IPS-15b (cell line): ENCODE data around the gene LDLRAD4.

Source experiments
- H3K27me3 ChIP-seq: one replicate; pipeline ENCODE4 v1.6.1; 2013; ENCODE audit warnings: low read length; ENCODE audit not compliant: control insufficient read depth, insufficient read depth
- H3K36me3 ChIP-seq: one replicate; pipeline ENCODE4 v1.6.1; 2013; ENCODE audit warnings: low read length; ENCODE audit not compliant: control insufficient read depth, insufficient read depth
- H3K4me1 ChIP-seq: one replicate; pipeline ENCODE4 v1.6.1; 2013; ENCODE audit warnings: mild to moderate bottlenecking, low read length; ENCODE audit not compliant: control insufficient read depth, insufficient read depth
- H3K4me3 ChIP-seq: one replicate; pipeline ENCODE4 v1.5.1; 2013; ENCODE audit warnings: low read depth, low read length
- H3K9ac ChIP-seq: one replicate; pipeline ENCODE4 v1.6.1; 2013; ENCODE audit warnings: low read depth, mild to moderate bottlenecking, low read length
- H3K9me3 ChIP-seq: one replicate; pipeline ENCODE4 v1.6.1; 2013; ENCODE audit warnings: mild to moderate bottlenecking, low read length; ENCODE audit not compliant: control insufficient read depth, insufficient read depth

LDLRAD4 gene

DNA sequence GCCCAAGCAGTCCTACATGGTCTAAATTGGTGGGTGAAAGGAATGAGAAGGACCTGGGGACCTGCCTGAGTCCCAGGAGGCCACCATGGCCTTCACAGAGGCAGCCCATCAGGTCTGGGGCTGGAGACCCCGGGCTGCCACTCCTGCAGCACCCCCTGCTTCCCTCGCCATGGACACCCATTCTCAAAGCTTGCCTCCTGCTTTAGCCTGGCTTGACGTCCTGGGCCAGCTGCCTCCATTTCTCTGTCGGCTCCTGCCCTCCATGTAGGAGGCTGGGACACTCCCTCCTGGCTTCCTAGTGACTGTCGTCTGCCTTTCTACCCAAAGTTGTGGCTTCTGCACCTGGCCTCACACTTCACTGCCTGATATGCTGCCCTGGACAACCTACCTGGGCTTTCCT, 309.2 kb downstream of the LDLRAD4 start:
- Histone ChIP-seq H3K4me1 (no peaks in the 10 kb centered on the region), H3K36me3 (no peaks in the 10 kb centered on the region), H3K9ac (no peak overlapping the region), H3K27me3 (no peaks in the 10 kb centered on the region), H3K4me3 (no peak overlapping the region), H3K9me3 (no peaks in the 10 kb centered on the region)

DNA sequence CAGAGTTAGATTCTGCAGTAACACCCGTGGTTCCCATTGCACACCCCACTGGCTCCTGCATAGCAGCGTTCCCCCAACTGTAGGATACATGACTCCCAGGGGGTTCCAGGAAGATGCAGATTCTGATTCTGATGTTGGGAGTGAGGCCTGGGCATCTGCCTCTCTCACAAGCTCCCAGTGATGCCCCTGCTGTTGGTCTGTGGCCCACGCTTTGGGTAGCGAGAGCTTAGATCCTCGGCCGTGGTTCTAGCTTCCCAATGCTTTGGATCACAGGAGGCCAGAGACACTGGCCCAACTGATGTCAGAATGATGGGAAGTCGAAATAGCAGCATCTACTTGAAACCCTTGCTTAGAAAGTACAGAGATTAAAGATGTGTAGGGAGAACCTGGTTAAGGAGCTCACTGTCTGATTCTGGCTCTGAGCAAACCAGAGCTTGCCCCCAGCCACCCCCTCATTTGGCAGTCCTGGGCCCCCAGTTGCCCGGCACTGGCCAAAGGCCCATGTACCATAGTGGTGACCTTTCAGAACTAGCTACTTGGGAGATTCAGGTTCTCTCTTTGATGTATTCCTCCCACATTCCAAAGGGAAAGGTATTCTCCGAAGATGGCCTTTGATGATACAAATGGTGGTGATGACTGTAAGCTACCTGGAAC, 310.3 kb downstream of the LDLRAD4 start:
- no peaks in the 10 kb centered on the region for H3K36me3 ChIP-seq
- H3K4me1 ChIP-seq = no peaks in the 10 kb centered on the region
- no peak overlapping the region for H3K9ac ChIP-seq
- no peak overlapping the region for H3K4me3 ChIP-seq
- H3K27me3 ChIP-seq = no peaks in the 10 kb centered on the region
- no peaks in the 10 kb centered on the region for H3K9me3 ChIP-seq

DNA sequence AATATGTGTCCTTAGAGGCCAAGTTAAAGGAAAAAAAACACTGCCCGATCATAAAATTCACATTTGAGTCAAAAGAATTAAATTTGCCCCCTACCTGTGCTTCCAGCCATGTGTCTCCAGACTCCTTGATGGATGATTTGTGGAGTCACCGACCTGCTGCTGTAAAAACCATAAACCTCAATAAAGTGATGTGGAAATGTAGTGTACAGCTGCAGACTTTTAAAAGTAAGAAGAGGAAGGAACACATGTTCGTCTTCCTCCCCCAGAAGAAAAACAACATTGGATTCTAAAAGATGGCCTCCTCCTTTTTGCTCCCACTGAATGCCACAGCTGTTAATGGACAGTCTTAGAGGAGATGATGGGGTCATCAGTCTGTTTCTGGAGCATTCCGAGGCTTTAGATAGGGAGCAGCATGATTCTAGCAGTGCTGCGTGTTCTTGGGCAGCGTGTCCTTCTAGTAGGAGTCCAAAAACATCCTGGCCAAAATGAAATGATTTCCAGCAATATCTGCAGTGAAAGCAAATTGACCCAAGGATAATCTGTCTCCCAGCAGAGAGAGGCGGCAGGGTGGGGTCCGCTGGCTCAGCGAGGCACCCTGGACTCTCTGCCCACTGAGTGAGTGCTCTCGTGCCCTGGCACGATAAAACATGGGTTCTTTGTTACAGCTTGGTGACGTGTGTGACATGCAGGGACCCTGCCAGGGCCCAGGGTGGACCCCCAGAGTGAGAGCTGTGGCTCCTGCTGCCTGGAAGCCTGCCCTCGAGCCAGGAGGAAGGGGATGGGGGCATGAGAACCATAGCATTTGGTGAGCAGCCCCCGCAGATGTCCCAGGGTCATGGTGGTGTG, 311.7 kb downstream of the LDLRAD4 start:
- no peak overlapping the region for H3K9ac ChIP-seq
- H3K4me1 ChIP-seq = no peaks in the 10 kb centered on the region

GRCh38 chr18:13530879-13531387, 312.4 kb downstream of the LDLRAD4 start:
- Histone ChIP-seq H3K4me3 (no peak overlapping the region), H3K36me3 (no peaks in the 10 kb centered on the region), H3K9ac (no peak overlapping the region), H3K4me1 (no peaks in the 10 kb centered on the region), H3K9me3 (no peaks in the 10 kb centered on the region), H3K27me3 (no peaks in the 10 kb centered on the region)

More for the DNA sequence above, 311.7 kb downstream of the LDLRAD4 start:
- Histone ChIP-seq H3K4me3 (no peak overlapping the region), H3K27me3 (no peaks in the 10 kb centered on the region), H3K36me3 (no peaks in the 10 kb centered on the region), H3K9me3 (no peaks in the 10 kb centered on the region)

- H3K27me3 ChIP-seq = no peaks in the 10 kb centered on the region
- no peaks in the 10 kb centered on the region for H3K4me1 ChIP-seq
- no peak overlapping the region for H3K9ac ChIP-seq
- H3K4me3 ChIP-seq = no peak overlapping the region
- no peaks in the 10 kb centered on the region for H3K9me3 ChIP-seq
- no peaks in the 10 kb centered on the region for H3K36me3 ChIP-seq
These were observed 313.2 kb downstream of the LDLRAD4 start for GRCh38 chr18:13531681-13532325.

DNA sequence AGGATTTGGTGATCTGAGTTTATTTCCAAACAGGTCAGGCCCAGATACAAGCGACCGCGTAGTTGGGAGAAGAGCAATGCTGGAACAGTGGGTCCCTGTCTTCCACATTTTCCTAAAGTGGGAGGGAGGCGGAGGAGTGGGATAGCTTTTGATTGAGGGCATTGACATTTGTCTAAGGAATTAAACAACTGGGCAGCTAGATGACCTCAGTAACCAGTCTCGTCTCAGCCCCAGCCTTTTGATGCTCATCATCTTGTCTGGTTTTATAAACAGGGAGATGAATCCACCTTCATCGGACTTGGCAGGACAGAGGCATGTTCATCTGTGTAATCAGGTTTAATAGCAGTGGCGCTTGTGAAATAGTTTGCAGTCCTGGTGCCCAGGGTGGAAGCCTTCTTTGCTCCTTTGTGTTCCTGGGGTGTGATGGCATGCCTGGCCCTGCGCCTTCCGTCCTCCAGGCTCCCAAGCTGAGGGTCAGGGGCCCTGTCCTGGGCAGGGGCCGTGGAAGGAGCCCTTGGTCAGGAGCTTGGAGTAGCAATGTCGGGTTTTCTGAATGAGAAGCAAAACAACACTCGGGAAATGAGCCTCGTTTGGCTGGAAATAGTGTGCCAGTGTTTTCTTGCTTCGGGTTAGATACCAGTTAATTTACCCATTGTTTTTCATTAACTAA, 314.0 kb downstream of the LDLRAD4 start:
- H3K27me3 ChIP-seq = no peaks in the 10 kb centered on the region
- no peaks in the 10 kb centered on the region for H3K9me3 ChIP-seq
- H3K4me3 ChIP-seq = no peak overlapping the region
- H3K36me3 ChIP-seq = no peaks in the 10 kb centered on the region
- no peaks in the 10 kb centered on the region for H3K4me1 ChIP-seq
- no peak overlapping the region for H3K9ac ChIP-seq

DNA sequence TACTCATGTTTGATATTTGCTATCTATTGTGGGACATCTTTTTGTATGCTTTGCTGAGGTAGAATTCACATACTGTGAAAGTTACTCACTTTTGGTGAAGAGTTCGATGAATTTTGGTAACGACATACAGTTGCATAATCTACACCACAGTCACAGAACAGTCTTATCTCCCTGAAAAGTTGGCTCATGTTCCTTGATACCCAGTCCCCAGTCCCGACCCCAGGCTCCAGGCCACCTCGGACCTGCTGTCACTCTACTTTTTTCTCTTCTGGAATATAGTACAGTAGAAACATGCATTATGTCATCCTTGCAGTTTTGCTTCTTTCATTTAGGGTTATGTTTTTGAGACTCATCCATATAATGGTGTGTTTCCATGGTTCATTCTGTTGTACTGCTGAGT, 316.1 kb downstream of the LDLRAD4 start:
- H3K9me3 ChIP-seq = no peaks in the 10 kb centered on the region
- H3K36me3 ChIP-seq = no peaks in the 10 kb centered on the region
- no peaks in the 10 kb centered on the region for H3K27me3 ChIP-seq
- no peak overlapping the region for H3K9ac ChIP-seq
- no peak overlapping the region for H3K4me3 ChIP-seq
- peaks cover 6% of the 10 kb centered on the region for H3K4me1 ChIP-seq

DNA sequence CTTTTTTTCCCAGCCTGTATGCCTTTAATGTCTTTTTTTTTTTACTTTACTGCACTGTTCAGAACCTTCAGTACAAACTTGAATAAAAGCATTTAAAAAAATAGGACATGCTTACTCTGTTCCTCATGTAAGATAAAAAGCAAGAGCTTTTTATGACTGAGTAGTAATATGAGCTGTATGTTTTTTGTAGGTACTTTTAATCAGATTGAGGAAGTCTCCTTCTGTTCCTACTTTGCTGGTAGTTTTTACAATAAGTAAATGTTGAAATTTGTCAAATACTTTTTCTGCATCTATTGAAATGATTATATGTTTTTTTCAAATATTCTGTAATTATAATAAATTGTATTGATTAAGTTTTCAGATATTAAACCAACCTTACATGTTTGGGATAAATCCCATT, 318.0 kb downstream of the LDLRAD4 start:
- no peak overlapping the region for H3K9ac ChIP-seq
- no peaks in the 10 kb centered on the region for H3K9me3 ChIP-seq
- peaks cover 6% of the 10 kb centered on the region for H3K4me1 ChIP-seq
- H3K27me3 ChIP-seq = no peaks in the 10 kb centered on the region
- H3K4me3 ChIP-seq = no peak overlapping the region
- no peaks in the 10 kb centered on the region for H3K36me3 ChIP-seq

- Histone ChIP-seq H3K27me3 (no peaks in the 10 kb centered on the region), H3K9ac (no peak overlapping the region), H3K36me3 (no peaks in the 10 kb centered on the region), H3K9me3 (no peaks in the 10 kb centered on the region), H3K4me1 (peaks cover 6% of the 10 kb centered on the region), H3K4me3 (no peak overlapping the region)
These were observed 318.6 kb downstream of the LDLRAD4 start for GRCh38 chr18:13537022-13537780.

GRCh38 chr18:13538630-13539029, 320.1 kb downstream of the LDLRAD4 start:
- no peak overlapping the region for H3K4me3 ChIP-seq
- H3K9ac ChIP-seq = no peak overlapping the region
- peaks cover 6% of the 10 kb centered on the region for H3K4me1 ChIP-seq
- H3K9me3 ChIP-seq = no peaks in the 10 kb centered on the region
- H3K36me3 ChIP-seq = no peaks in the 10 kb centered on the region
- no peaks in the 10 kb centered on the region for H3K27me3 ChIP-seq

DNA sequence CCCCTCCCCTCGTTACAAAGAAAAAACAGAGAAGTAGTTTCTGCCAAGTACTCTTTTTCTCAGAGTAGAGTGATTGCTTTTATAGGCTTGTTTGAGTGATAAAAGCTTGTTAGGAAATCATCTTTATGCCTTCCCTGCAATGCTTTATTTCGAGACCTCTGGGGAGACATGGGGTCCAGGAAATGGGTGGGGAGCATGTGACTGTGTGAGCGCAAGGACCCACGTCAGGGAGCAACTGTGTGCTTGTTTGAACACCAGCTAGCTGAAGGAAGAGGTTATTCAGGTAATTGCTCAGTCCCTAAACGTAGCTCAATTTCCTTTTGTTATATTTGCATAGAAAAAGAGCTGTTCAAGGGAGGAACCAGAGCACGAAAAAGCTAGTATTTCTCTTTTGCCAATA, 320.5 kb downstream of the LDLRAD4 start:
- Histone ChIP-seq H3K4me3 (no peak overlapping the region), H3K27me3 (no peaks in the 10 kb centered on the region), H3K36me3 (no peaks in the 10 kb centered on the region), H3K9ac (no peak overlapping the region), H3K9me3 (no peaks in the 10 kb centered on the region), H3K4me1 (peaks cover 6% of the 10 kb centered on the region)
